ENCODE data around the gene MFSD8.

Gene MFSD8

GRCh38 chr4:127922226-127922625 is 42.7 kb downstream of the MFSD8 start:
- Histone ChIP-seq H3K36me3 (replicated peaks; ENCODE audit: low read depth, low read length) (peaks cover 13% of the 10 kb centered on the region), H2AFZ (ENCODE audit: low read depth, low read length) (no peak overlapping the region), H4K20me1 (ENCODE audit: insufficient read depth, low read length) (no peaks in the 10 kb centered on the region)

DNA sequence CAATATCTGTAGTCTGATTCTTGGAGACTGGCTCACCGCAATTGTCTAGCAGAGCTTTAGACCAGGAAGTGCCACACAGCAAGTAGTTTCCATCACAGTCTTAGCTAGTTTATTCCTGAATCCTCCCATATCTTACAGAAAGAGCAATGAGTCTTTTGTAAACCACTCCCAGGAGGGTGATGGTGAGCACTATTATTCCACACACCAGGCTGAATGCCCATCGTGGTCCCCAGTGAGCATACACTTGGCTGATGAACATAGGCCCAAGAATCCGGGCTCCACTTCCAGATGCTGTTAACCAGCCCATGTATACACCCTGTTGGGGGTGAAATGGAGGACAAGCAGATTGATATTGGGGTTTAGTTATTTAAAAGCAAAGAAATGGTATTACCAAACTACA is 44.5 kb downstream of the MFSD8 start:
- Histone ChIP-seq H3K9ac (ENCODE audit: low read length) (no peak overlapping the region), H3K36me3 (replicated peaks; ENCODE audit: low read depth, low read length) (peaks cover 15% of the 10 kb centered on the region), H3K27ac (ENCODE audit: low read length) (no peak overlapping the region), H3K79me2 (ENCODE audit: low read length) (no peaks in the 10 kb centered on the region), H3K27me3 (ENCODE audit: low read depth, low read length) (no peaks in the 10 kb centered on the region), H3K9me3 (ENCODE audit: insufficient read depth, low read length) (no peaks in the 10 kb centered on the region), H4K20me1 (ENCODE audit: insufficient read depth, low read length) (no peaks in the 10 kb centered on the region), H2AFZ (ENCODE audit: low read depth, low read length) (no peak overlapping the region), H3K4me1 (ENCODE audit: low read length) (no peaks in the 10 kb centered on the region), H3K4me3 (ENCODE audit: low read length) (no peak overlapping the region), H3K4me2 (ENCODE audit: low read length) (no peak overlapping the region)
- TF ChIP-seq, protein P1, sequence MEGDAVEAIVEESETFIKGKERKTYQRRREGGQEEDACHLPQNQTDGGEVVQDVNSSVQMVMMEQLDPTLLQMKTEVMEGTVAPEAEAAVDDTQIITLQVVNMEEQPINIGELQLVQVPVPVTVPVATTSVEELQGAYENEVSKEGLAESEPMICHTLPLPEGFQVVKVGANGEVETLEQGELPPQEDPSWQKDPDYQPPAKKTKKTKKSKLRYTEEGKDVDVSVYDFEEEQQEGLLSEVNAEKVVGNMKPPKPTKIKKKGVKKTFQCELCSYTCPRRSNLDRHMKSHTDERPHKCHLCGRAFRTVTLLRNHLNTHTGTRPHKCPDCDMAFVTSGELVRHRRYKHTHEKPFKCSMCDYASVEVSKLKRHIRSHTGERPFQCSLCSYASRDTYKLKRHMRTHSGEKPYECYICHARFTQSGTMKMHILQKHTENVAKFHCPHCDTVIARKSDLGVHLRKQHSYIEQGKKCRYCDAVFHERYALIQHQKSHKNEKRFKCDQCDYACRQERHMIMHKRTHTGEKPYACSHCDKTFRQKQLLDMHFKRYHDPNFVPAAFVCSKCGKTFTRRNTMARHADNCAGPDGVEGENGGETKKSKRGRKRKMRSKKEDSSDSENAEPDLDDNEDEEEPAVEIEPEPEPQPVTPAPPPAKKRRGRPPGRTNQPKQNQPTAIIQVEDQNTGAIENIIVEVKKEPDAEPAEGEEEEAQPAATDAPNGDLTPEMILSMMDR (IDR thresholded peaks at IDR 0.05; ENCODE audit: low read depth, low read length), result no peak
- no peak for TF ChIP-seq EZH2phosphoT487 (IDR thresholded peaks at IDR 0.05; ENCODE audit: low read depth)

More at GRCh38 chr4:127922226-127922625, 42.7 kb downstream of the MFSD8 start:
- Histone ChIP-seq H3K4me3 (ENCODE audit: low read length) (no peak overlapping the region), H3K9me3 (ENCODE audit: insufficient read depth, low read length) (no peaks in the 10 kb centered on the region), H3K4me2 (ENCODE audit: low read length) (no peak overlapping the region), H3K27me3 (ENCODE audit: low read depth, low read length) (no peaks in the 10 kb centered on the region), H3K79me2 (ENCODE audit: low read length) (no peaks in the 10 kb centered on the region), H3K4me1 (ENCODE audit: low read length) (no peaks in the 10 kb centered on the region), H3K9ac (ENCODE audit: low read length) (no peak overlapping the region), H3K27ac (ENCODE audit: low read length) (no peak overlapping the region)
- TF ChIP-seq, protein P1 (IDR thresholded peaks at IDR 0.05; ENCODE audit: low read depth, low read length), result no peak
- no peak for TF ChIP-seq EZH2phosphoT487 (IDR thresholded peaks at IDR 0.05; ENCODE audit: low read depth)

GRCh38 chr4:127917151-127917550 is 47.8 kb downstream of the MFSD8 start:
- Histone ChIP-seq H3K9ac (ENCODE audit: low read length) (no peak overlapping the region), H3K79me2 (ENCODE audit: low read length) (no peaks in the 10 kb centered on the region), H3K4me2 (ENCODE audit: low read length) (no peak overlapping the region), H4K20me1 (ENCODE audit: insufficient read depth, low read length) (no peaks in the 10 kb centered on the region), H3K27me3 (ENCODE audit: low read depth, low read length) (no peaks in the 10 kb centered on the region), H3K9me3 (ENCODE audit: insufficient read depth, low read length) (no peaks in the 10 kb centered on the region), H3K27ac (ENCODE audit: low read length) (no peak overlapping the region), H3K4me3 (ENCODE audit: low read length) (no peak overlapping the region), H2AFZ (ENCODE audit: low read depth, low read length) (no peak overlapping the region), H3K4me1 (ENCODE audit: low read length) (no peaks in the 10 kb centered on the region), H3K36me3 (replicated peaks; ENCODE audit: low read depth, low read length) (peaks cover 15% of the 10 kb centered on the region)
- TF ChIP-seq EZH2phosphoT487 (IDR thresholded peaks at IDR 0.05; ENCODE audit: low read depth), result no peak
- TF ChIP-seq, protein P1 (IDR thresholded peaks at IDR 0.05; ENCODE audit: low read depth, low read length), result no peak

DNA sequence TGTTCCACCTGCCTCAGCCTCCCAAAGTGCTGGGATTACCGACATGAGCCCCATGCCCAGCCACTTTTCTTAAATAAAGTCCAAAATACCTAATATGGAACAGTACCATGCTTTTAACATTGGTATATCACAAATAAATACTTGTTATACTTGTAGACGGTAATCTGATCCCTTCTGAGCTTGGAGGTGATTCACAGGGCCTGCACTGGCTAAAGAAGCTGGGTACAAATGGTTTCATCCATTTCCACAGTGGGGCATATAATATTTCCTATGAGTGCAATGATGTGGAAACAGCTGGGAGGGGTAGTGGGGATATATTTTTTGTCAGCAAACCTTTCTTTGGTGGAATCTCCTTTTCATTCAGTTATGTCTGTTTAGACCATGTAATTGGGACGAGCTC is 48.5 kb downstream of the MFSD8 start:
- Histone ChIP-seq H4K20me1 (ENCODE audit: insufficient read depth, low read length) (no peaks in the 10 kb centered on the region), H3K9me3 (ENCODE audit: insufficient read depth, low read length) (no peaks in the 10 kb centered on the region), H3K4me2 (ENCODE audit: low read length) (no peak overlapping the region), H3K36me3 (replicated peaks; ENCODE audit: low read depth, low read length) (peaks cover 13% of the 10 kb centered on the region), H2AFZ (ENCODE audit: low read depth, low read length) (no peak overlapping the region), H3K9ac (ENCODE audit: low read length) (no peak overlapping the region), H3K4me3 (ENCODE audit: low read length) (no peak overlapping the region), H3K27me3 (ENCODE audit: low read depth, low read length) (no peaks in the 10 kb centered on the region), H3K4me1 (ENCODE audit: low read length) (no peaks in the 10 kb centered on the region), H3K79me2 (ENCODE audit: low read length) (no peaks in the 10 kb centered on the region), H3K27ac (ENCODE audit: low read length) (no peak overlapping the region)
- TF ChIP-seq EZH2phosphoT487 (IDR thresholded peaks at IDR 0.05; ENCODE audit: low read depth), result no peak
- TF ChIP-seq, protein P1 (IDR thresholded peaks at IDR 0.05; ENCODE audit: low read depth, low read length), result no peak
